Fibroblast of skin of right quadriceps (primary cell): ENCODE results near the gene CACNA2D4.

ENCODE experiments used
- DNase-seq: peaks from one replicate; pipeline ENCODE4 v3.0.0-alpha.2; 2013

The CACNA2D4 gene

DNA sequence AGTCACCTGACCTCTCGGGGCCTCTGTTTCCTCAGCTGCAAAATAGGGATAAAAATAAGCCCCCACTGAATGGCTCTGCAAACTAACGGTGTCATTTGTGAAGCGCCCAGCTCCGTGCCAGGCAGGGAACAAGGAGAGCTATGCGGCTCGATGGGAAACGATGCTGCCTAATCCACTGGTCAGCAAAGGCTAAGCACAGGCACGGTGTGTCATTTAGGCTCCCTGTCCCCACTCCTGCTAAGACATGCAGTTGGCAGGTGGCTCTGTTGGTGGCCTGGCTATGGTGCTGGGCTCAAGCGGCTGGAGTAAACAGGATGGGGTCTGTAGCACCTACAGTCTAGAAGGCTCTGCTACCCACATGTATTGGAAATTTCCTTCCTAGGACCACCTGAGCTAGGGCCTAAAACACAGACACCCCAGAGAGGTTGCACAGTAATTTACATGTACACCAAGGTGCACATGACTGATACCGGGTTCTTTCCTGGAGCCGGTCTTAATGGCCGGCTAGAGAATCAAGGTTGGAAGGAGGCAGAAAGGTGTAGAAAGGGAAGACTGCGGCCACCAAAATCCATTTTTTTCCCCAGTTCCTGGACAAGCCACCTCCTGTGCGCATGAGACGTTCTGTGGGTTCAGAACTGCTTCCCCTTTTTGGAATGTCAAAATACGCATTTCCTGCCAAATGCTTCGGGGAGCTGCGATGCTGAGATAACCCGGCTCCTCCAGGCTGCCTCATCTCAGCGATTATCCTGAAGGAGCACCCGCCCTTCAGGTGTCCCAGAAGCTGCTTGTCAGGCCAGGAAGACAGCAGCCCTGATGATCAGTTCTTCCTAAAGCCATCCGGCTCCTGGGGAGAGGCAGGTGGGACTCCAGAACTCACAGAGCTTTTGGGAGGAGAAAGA is 1.0 kb downstream of the CACNA2D4 start:
- no peak for DNase-seq

DNA sequence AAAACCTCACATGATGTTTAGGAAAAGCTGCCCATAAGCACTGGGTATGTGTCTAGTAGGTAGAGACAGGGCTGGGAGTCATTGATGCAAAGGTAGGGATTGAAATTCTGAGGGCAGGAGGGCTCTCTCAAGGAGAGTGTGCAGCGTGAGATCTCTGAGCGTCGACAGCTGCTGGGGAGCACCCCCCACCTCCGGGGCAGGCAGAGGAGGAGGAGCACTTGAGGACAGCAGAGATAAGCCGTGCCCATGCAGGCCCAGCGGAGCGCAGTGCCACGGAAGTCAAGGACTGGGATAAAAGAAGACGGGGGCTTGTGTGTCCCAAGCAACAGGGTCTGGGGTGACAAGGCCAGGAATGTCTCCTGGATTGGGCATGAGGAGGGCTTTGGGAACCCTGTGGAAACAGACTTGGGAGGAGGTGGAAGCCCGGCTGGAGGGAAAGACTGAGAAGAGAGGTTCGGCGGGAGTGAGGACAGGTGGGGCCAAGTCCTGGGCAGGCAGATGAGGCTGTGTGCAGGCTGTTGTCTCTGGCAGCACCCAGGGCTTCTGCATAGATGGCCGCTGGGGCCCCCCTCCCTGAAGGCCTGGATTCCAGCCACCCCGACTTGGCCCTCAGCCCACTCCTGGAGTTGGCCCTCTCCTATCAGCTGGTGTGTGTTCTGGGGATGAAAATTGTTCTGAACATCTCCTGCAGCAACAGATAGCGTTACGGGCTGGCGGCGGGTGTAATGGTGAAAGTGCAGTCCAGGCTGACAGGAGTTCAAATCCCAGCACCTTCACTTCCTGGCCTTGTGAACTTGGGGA is 1.9 kb downstream of the CACNA2D4 start:
- no peak for DNase-seq

DNA sequence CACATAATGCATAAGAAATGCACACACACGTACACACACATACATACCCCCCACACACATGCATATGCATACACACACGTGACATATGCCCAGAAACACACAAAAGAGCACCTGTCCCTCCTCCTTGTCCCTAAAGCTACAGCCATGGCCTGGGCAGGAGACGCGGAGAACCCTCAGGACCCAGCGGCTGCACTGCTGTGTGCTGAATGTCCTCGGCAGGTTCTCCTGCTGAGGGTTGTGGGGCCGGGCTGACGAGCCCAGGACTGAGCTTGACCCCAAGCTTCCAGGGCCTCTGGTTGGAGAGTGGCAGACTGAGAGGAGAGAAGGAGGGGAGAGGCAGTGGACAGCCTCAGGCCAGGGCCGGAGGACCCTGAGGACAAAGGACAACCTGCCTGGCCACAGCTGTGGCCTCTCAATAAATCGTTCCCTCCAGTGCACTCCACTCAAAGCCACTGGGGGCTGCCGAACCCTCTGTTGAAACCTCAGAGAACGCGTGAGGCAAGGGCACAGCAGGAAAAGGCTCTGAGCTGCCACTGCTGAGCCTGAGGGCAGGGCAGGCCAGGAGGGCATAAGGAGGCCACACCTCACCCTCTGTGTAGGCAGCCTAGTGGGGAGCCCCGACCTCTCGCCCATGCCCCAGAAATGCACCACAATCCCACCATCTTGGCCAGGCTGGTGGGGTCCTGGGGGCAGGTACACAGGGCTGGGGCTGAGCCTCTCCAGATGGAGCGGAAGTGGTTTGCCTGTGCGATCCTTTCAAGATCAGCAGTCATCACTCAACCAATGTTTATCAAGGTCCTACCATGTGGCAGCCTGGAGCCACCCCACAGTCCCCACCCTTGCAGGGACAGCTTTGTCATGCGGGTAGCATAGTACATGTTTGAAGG is 3.1 kb downstream of the CACNA2D4 start:
- no peak for DNase-seq

DNA sequence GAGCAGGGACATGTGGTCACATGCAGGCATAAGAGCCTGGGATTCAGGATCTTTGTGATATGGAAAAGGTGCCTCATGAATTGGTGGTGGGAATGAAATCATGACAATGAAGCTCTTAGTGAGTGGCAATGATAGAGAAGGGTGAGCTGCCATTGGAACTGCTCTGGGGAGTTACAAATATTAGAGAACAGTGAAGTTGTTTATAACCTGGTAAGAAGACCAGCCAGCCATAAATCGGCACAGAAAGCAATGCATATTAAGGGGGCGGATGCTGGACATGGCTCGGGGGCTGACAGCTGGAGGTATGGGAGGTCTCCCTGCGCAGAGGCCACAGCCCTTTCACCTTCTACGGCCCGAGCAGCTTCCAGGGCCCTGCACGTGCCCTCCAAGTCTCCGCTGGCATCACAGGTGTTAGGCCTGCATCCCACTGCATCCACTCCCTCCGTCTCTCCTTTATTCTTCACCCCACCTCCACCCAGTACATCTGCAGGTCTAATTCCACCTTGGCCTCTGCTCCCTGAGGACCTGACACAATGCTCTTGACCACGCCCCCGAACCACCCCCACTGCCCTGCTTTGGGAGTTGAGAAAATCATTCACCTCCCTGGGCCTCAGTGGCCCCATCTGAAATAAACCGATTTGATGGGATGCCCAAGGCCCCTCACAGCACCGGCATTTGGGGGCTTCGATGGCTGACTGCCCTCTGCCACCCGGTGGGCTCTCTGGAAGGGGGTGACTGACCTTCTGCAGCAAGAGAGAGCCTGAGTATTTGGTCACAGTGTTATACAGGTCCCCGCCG is 4.1 kb downstream of the CACNA2D4 start:
- no peak for DNase-seq

DNA sequence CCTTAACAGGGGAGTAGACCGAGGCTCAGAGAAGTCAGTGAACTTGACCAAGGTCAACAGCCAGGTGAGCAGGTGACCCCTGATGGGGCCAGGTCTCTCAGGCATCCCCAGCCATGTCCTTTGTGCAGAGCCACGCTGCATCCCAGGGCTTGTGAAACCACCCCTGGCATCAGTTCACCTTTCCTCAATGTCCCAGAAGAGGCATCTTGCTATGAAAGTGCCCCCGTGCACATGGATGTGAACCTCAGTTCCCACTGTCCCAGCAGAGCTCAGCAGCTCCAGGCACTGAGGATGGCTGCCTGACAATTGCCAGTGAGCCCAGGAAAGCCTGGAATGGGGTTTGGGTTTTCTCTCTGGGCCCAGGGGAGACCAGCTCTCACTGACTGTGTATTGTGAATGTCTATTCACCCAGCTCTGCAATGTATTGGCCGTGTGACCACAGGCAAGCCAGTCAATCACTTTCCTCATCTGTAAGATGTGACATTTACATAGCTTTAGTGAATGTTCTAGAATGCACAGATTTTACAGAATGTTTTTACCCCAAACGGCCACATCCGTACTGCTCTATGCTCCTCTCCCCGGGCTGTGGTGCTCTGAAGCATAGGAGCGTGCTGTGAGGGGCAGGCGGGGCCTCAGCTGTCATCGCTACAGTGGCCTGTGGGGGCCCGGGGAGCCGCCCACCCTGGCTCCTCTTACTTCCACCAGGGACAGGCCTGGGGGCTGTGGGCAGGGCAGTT is 4.9 kb downstream of the CACNA2D4 start:
- DNase-seq: no peak

DNA sequence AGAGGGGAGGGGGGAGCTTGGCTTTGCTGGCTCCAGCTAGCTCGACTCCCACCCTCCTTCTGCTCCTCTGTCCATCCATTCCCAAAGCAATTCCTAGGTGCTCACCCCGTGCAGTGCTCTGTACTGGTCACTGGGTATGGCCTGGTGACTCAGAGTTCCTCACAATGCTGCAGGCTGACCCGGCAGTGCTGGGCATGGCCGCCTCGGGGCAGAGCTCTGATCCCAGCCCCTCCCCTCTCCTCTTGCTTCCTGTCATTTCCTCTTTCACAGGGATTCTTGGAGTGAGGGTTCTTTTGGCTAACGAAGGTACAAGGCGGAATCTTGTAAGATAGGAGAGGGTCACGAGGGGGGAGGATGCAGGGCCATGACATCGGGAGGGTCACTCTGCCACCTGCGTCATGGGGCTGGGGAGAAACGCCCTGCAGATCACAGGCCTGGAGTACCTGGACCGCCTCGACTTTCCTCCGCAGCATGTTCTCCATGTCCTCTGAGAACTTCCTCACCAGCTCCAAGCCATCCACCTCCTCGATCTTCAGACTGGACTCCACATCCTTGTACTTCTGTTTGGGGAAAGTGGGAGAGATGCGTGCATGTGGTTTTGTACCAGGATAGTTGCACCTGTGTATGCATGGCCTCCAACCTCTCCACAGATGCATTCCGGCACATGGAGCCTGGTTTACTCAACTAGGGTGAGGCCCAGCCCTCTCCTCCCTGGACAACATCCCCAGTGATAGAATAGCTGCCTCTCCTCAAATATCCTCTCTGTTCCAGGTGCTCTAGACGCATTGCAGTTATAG is 5.7 kb downstream of the CACNA2D4 start:
- DNase-seq: no peak

DNA sequence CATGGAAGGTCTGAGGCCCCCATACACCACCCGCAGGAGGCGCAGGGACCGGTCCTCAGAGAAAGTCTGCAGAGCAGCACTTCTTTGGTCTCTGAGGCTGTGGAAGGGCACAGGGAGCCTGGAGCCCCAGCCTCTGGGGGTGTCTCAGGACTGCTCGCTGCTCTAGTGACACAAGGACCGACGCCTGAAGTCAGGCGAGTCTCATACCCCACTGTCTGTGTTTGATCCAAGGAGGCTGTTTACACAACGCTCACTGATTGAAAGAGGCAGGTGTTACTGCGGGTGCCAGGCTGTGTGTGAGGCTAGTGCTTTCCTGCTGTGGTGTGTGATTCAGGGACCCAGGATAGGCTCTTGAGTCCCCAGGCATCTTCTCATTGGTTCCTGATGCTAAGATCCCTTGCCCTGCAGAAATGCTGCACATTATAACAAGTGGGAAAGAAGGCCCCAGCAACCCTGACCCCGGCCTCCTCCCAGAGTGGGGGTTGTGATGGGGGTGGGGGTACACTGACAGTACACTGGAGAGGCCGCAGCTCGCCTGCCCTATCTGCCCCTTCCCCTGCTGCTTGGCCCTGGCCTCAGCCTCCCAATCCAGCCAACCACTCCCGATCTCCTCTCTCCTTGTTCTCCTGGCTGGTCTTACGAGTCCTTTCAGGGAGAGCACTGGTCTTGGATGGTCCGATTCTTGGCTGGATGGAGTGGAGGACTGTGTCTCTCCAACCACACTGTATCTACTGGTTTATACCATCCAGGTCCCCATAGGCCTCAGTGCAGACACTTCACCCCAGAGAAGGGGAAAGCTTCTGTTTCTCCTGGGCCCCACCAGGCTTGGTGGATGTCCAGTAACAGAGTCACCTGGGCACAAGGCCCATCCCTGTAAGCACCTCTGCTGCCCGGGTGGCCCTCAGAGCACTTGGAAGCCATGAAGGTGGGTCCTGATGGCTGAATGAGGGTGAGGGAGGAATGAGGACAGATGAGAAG is 6.6 kb downstream of the CACNA2D4 start:
- no peak for DNase-seq

DNA sequence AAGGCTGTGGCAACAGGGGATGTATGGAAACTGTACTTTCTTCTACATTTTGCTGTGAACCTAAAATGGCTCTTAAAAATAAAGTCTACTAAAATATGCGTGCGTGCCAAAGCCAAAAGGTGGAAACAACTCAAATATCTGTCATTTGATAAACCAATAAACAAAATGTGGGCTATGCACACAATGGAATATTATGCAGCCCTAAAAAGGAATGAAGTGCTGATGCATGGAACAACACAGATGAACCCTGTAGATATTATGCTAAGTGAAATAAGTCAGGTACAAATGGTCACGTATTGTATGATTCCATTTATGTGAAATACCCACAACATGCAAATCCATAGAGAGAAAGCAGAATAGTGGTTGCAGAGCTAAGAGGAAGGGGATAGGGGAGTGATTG is 8.0 kb downstream of the CACNA2D4 start:
- no peak for DNase-seq

DNA sequence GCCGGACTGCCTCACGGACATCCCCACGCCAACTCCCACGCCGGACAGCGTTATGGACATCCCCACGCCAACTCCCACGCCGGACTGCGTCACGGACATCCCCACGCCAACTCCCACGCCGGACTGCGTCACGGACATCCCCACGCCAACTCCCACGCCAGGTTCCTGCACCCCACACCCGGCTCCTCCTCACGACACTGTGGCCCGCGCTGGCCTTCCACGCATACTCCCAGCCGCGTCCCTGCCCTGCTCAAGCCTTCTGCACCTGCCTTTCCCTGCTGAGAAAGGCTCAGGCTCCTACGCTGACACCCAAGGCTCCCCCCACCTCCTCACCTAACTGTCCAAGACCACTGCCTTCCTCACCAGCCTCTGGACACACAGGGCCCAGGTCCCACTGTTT is 9.7 kb downstream of the CACNA2D4 start:
- DNase-seq: no peak

DNA sequence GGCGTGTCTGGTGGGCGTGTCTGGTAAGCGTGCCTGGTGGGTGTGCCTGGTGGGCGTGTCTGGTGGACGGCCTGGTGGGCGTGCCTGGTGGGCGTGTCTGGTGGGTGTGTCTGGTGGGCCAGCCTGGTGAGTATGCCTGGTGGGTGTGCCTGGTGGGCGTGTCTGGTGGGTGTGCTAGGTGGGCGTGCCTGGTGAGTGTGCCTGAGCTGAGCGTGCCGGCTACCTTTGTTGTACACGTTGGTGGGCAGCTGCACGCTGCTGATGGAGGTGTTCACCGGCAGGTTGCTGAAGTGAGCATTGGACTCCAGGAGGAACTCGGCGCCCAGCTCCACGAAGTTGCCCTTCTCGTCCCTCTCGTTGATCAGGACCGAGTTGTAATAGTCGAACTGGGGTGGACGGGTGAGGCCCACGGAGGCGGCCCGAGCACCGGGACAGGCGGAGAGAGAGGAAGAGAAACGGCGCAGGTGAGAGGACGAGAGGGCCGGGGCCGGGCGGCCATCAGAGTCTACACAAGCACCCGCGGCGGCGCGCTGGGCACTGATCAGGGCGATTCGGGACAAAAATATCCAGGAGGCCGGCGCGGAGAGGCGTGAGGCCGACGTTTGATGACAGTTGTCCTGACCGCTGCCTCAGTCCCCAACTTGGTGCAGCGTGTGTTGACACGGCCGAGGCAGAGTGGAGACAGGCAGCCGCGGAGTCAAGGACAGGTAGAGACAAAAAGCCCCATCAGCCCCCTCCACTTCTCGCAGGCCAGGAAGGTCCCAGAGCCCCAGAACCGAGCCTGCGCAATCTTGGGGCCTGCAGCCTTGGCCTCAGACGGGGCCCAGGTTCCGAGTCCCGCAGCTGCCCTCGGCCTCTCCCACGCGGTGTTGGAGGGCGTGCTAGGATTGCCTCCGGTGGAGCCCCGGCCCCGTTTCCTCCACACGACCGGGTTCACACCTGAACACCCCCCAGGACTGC is 10.5 kb downstream of the CACNA2D4 start:
- no peak for DNase-seq

DNA sequence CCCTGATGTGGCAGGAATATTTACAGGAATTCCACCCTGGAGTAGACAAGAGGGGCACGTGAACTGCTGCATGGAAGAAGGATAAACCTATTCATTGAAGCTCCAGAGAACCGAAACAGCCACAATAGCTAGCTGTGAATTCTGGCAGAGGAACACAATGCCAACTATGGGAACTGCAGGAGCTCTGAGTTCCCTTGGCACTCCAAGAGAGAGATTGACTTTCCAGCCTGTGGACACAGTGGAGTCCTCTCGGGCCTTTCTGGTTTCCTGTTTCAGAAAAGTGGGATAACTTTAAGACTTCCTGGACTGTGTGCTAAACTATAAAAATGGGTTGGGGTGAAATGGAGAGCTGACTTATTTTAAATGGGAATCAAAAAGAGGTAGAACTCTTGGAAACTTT is 11.9 kb downstream of the CACNA2D4 start:
- no peak for DNase-seq

DNA sequence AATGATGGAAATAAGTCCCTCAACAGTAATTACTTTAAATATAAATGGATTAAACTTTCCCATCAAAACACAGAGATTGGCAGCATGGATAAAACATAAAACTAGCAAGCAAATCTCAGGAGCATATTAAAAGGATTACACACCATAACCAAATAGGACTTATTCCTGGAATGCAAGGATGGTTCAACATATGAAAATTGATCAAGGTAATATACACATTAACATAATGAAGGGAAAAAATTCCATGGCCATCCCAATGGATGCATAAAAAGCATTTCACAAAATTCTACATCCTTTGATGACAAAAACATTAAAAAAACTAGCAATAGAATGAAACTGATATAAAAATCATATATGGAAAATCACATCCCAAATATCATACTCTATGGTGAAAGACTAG is 13.6 kb downstream of the CACNA2D4 start:
- DNase-seq: no peak

DNA sequence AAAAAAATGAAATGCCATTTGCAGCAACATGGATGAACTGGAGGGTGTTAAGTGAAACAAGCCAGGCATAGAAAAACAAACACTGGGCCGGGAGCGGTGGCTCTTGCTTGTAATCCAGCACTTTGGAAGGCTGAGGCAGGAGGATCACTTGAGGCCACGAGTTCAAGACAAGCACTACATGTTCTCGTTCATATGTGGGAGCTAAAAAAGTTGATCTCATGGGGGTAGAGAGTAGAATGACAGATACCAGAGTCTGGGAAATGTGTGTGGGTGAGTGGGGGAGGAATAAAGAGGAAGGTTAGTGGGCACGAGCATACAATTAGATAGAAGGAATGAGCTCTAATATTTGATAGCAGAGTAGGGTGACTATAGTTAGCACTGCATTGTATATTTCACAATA is 21.5 kb downstream of the CACNA2D4 start:
- no peak for DNase-seq

DNA sequence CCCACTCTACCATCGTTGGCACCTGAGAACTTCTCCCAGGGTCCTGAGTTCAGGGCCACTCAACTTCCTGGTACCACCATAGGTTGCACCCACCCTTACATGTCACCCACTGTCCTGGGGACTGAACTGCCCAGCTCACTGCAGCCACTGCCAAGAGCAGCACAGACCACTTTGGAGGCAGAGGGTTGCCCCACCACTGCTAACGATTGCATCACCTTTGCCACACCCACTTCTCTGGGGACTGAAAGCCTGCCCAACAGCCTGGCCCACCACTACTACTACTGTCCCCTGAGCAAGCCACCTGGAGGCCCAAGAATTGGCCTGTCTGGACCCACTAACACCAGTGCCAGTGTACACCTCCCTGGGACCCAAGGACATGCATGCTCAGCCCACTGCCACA is 27.6 kb downstream of the CACNA2D4 start:
- DNase-seq: no peak

DNA sequence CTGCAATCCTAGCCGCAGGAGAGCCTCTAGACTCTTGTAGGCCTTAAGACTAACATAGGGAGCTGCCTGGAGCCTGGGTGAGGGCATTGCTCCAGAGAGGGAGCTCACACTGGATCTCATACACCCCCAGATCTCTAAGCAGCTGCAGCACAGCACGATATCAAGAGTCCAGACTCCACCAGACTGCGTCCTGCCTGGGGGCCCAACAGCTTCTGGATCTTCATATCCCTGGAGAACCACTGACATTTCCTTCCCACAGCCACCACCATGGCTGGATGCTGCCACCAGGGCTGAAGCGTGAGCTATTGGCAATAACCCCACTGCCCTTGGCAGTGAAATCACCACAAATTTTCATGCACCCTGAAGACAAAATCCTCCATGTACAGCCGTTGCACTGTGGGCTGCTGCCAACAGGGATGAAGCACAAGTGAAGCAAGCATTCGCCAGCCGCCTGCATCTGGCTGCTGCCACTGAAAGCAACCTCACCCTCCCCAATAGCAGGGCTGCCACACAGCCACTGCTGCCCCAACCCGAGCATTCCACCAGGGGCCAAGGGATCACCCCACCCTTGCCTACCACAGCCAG is 28.2 kb downstream of the CACNA2D4 start:
- no peak for DNase-seq

DNA sequence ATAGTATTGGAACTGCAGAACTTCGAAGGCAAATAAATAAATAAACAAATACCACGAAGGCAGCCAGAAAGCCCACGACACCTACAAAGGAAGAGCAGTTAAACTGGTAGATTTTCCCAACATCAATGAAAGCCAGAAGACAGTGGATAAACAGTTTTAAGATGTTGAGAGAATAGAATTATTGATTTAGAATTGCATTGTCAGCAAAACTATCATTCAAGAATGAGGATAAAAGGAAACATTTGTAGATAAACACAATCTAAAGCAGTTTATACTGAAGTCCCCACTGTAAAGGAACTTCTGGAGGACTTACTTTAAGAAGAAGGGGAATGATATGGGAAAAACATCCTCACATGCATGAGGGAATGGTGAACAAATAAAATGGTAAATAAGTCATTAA is 29.5 kb downstream of the CACNA2D4 start:
- DNase-seq: no peak

DNA sequence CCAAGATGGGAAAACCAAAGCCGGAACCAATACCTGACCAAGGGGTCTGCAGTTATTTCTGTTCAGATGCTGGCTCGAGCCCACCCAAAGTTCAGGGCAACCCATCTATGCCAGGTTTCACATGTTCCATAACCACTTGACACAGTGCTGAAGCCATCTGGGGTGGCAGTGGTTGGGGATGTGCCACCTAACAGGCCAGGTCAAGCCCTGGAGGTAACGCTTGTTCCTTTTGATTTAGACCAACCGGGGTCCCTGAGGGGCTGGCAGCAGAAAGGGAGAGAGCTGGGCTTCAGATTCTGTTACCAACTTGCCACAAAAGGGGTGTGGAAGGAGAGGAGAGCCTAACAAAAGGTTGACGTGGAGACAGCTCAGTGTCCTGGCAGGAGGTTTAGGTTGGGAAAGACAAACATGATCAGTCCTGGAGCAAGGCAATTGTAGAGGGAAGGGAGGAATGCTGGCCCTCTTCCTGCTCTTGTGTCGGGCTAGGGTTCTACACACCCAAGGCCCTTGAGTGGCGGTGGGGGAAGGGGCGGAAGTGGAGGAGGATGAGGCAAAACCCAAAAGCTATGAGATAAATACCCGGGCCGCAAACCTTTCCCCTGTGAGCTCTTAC is 31.9 kb downstream of the CACNA2D4 start:
- no peak for DNase-seq
